ENCODE data around the gene SPG7.
"Not testable (repeated sequence)": the region's sequence is repeated elsewhere in the genome, so short reads cannot be mapped to it uniquely, and the experiment has no call there.

Gene SPG7

DNA sequence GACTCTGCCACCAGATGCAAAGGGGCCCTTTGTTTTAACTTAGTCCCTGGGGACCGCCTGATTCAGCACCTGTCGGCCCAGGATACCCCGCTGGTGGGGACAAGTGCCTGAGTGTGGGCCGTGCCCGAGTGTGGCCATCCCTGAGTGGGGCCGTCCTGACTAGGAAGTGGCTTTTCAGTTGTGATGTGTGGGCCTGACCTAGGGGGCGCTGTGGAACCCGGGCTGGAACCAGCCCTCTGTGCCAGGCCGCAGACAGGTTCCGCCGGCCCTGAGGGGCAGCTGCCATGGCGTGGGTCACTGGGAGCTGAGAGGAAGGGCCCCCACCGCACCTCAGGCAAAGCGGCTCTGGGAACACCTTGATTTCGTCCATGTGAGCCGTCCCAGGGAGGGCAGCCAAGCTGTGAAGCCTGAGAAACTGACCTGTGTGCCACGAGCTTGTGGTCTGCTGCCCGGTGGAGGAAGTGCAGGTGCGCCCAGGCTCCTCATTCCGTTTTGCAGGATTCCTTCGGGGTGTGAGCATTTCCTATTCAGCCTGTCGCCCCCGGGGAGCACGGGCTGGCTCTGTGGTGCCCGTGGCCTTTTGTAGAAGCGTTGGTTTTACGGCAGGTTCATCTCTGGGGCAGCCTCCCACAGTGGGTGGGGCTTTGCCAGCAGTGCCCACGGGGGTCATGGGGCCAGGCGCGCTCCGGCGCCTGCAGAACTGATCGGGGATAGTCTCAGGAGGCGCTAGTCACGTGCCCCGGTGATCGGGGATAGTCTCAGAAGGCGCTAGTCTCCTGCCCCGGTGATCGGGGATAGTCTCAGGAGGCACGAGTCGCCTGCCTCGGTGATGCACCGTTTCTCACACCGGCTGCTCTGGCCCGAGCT lies 57.5 kb downstream of the SPG7 start:
- DNase-seq, result no peak

DNA sequence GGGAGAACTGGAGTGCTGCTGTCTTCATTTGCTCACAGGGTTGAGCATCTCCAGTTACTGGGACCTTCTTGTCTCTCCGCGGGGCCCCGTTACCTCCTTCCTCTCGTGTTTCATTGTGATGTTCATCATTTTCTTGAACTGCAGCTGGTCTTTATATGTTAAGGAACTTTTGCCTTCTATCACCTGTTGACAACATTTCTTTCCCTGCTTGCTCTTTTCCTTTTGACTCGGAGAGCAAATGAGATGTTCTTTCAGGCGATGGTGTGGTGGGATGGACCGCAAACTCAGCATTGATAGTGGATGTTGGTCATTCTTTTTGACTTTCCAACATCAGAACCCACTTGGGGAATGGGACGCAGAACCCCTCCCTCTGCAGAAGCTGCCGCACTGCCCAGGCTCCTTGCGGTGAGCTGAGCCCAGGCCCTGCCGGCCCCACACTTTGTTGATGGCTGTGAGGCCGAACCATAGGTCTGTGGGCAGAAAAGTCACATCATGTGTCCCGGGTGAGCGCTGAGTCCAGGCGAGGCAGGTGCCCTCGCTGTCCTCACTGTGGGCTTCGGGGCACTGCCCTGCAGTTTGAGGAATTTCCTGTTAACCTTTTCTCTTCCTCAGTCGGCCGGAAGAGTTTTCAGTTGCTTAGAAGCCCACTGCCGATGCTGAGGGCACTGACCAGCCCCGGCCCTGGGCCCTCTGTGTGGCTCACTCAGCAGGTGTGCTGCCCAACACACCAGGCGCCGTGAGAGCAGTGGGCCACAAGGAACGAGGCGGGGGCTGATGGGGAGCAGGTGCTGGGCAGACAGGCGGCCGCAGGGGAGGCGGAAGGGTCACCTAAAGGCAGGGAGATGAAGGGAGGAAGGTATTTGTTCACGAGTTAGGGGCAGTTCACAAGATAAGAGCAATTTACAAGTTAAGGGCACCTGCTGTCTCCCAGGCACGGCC lies 59.7 kb downstream of the SPG7 start:
- DNase-seq, result no peak

DNA sequence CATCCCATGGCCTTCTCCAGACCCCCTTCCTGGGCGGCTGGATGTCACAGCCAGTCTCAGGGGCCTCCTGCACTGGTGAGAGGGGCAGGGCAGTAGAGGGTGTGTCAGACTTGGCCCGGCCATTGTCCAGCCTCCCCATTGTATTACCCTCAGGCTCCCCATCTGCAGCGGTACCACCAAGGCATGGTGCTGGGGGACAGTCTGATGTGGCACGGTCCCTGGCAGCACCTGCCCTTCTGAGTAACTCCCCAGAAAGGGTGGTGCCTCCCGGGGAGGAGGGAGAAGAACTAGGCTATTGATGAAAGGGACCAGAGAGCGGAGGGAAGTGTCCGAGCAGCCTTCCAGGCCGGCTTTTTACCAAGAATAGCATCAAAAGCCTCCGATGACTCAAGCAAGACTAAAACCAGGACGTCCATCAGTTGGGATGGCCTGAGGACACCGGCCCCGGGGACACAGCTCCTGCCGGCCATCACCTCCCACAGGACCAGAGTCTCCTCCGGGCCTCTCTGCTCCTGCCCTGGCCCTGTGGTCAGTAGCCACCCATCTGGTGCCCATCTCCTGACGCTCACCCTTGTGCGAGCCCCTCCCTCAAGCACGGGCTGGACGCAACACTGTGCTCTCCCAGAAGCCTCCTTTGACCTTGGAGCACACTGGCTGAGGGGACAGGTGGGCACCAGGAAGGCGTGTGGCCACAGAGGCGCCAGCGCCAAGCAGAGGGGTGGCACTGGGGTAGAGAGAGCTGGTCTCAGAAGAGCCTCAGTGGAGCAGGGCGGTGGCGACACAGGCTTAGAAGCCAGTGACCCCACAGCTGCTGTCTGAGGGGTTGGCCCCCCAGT lies 61.5 kb downstream of the SPG7 start:
- no peak for DNase-seq

DNA sequence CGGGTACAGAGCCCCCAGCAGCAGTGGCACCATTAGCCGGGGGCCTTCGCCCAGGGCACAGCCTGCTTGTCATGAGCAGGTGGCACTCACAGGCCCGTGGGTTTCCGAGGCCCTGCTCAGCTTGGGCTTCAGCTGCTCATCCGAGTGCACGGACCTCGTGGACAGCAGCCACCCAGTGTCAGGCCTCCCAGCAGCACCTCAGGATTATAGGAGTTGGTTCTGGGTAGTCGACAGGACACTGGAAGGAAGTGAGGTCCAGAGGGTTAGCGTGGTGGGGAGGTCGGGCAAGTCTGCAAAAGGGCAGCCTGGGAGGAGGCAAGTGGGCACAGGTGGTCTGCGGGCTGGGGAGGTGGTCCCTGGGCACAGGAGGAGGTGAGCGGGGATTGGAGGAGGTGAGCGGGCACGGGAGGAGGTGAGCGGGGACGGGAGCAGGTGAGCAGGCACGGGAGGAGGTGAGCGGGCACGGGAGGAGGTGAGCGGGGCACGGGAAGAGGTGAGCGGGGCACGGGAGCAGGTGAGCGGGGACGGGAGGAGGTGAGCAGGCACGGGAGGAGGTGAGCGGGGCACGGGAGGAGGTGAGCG lies 62.2 kb downstream of the SPG7 start:
- DNase-seq, result no peak

DNA sequence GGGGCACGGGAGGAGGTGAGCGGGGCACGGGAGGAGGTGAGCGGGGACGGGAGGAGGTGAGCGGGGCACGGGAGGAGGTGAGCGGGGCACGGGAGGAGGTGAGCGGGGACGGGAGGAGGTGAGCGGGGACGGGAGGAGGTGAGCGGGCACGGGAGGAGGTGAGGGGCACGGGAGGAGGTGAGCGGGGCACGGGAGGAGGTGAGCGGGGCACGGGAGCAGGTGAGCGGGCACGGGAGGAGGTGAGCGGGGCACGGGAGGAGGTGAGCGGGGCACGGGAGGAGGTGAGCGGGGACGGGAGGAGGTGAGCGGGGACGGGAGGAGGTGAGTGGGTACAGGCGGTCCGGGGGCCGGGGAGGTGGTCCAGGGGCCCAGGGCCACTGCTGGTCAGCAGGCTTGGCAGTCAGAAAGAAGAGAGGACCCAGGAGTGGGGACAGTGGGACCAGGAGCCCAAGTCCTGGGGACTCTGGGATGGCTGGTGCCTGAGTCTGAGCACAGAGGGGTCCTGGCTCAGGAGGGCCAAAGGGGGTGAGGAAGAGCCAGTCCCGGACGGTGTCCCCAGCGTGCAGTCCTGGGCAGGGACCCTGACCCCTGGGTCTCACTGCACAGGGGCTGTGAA lies 62.9 kb downstream of the SPG7 start:
- not testable (repeated sequence) for DNase-seq

DNA sequence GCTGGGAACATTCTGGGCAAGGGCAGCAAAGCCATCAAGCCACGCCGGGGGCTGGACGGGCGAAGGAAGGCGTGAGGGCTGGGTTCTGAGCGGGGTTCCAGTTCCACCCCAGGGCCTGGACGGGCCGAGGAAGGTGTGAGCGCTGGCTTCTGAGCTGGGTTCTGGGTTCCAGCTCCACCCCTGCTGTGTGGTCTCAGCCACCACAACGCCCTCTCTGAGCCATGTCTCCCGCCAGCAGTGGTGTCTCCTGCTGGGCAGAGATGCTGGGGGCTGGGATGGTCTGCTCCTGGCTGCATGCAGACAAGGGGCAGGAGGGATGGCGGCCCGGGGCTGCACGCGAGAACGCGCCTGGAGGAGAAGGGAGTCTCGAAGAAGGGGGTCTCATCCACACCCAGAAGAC lies 63.4 kb downstream of the SPG7 start:
- no peak for DNase-seq

DNA sequence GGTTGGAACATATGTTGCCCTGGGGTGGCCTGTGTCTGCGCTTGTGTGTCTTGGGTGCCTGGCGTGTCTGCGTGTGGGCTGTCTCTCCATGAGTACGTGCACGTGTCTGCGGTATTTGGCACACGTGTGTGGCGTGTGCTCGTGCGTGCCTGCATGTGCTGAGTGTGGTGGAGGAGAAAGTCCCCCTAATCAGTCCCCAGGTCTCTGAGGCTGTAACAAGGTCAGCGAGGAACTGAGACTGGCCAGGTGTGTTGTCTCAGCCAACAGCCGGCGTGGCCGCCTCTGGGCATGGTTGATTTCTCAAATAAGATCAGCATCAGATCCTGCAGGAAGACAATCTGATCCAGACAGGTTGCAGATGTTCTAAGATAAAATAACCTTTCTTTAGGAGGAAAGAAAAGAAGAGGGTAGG lies 63.9 kb downstream of the SPG7 start:
- DNase-seq, result no peak

DNA sequence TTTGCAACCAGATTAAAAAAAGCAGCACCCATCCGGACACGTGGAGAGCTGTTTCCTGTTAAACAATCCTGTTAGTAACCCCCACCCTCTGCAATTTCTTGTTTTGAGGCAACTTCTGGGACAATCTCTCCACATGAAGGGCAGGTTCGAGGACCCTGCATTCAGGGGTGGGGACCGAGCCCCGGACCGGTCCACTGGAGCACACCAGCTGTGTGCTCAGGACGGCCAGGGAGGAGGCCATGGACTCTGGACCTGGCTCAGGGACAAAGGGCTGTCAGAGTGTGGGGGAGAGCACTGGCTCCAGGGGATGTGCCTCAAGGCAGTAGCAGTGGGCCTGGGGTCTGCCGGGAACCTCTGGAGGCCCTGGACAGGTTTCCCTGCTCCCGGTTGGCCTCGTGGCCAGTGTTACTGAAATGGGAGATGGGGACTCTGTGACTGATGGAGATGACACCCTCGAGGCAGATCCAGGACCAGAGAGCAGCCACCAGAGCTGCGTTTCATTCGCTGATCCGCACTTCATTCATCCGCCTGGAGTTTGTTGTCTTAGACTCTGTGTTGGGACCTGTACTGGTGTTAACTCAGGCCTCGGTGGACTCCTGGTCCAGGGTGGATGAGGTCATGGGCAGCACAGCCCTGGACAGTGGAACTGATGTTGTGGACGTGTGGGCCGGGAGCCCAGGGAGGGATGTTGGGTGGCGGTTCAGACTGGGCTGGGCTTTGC lies 64.4 kb downstream of the SPG7 start:
- DNase-seq, result no peak

DNA sequence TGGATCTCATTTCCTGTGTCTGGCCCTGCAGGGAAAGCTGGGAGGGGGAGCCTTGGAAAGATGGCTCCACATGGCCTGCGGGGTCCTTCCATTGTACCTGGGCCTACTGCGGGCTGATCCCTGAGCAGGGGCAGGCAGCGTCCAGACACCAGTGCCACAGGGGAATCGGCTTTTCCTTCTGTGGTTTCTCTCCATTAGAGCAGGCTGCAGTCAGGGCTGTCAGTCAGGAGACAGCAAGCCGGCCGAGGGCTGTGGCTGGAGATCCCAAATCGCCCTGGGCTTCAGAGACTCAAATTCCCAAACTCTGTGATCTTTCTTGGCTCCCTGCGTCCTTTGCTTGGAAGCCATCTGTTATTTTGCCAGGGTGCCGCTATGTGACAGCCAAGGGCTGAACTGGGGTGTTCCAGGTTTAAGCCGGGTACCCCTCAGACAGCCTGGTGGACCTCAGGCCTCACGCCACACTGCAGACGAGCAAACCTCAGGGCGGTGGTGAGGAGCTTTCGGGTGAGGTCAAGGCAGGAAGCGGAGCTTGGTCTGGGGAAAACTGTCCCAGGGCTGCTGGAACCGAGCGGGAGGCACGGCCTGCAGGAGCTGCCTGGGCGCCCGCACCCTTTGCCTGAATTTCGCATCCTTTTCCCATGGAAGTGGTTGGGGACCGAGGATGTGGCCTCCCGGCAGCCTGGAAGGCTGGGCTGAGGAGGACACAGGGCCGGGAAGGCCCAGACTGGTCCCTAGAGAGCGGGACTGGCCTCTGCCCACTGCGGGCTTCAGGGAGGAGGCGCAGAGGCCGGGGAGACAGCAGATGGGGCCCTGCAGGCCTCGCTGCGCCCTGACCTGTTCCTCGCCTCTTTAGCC lies 65.8 kb downstream of the SPG7 start:
- no peak for DNase-seq

DNA sequence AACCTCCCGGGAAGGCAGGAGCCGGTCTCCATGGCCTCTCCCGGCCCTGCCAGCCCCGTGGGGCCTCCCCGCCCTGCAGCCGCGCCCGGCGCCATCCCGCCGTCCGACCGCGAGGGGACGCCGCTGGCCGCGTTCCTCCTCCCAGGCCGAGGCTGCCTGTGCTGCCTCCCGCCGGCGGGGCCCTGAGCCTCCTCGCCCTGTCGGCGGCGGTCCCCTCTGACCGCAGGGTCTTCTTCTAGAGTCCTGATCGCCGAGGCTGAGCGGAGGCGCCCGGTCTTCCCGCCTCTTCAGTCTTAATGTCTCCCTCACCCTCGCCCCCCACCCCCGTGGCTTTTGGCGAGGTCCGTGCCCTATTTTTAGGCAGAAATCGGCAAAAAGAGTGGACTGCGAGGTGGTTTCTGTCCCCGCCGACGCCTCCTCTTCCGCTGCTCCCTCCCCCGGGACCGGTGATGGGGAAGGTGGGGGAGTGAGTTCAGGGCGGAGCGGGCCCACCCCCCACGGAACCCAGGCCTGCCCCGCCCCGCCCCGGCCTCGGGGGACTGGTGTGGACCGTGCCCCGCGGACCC lies 66.6 kb downstream of the SPG7 start:
- DNase-seq, result no peak

DNA sequence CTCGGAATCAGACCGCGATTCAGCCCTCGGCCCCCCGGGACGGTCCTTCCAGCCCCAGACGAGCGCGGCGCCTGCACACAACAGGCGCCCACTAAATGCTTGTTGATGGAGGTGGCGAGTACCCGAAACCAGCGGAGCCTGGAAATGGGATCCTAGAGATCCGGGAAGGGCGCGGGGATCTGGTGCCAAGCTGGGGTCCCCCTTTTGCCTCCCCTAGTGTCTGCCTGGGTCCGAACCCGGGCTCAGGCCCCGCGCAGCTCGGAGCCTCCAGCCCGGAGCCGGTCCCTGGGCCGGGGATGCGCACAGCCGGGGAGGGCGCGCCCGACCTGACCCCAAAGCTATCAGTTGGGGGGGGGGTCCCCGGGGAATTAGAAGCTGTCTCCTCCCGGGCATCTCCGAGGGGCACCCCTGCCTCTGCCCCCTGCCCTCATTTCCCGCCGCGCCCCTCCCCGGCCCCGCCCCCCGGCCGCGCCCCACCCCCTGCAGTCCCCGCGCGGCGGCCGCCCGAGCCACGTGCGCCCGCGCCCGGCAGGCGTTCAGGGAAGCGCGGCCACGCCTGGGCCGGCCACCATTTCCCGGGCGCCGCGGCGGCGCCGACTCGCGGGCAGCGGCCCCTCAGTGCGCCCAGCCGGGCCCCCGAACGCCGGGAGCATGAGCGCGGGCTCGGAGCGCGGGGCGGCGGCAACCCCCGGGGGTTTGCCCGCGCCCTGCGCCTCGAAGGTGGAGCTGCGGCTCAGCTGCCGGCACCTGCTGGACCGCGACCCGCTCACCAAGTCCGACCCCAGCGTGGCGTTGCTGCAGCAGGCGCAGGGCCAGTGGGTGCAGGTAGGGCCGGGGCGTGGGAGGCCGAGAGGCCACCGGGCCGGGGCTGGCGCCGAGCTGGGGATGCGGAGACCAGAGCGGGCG lies 67.3 kb downstream of the SPG7 start, which contains the start of gene CPNE7:
Gene CPNE7 (plus strand): TSS at position 512 of the 906 bp plus-strand sequence. CDS start 140 bp downstream, at position 652.
- DNase-seq, result no peak

DNA sequence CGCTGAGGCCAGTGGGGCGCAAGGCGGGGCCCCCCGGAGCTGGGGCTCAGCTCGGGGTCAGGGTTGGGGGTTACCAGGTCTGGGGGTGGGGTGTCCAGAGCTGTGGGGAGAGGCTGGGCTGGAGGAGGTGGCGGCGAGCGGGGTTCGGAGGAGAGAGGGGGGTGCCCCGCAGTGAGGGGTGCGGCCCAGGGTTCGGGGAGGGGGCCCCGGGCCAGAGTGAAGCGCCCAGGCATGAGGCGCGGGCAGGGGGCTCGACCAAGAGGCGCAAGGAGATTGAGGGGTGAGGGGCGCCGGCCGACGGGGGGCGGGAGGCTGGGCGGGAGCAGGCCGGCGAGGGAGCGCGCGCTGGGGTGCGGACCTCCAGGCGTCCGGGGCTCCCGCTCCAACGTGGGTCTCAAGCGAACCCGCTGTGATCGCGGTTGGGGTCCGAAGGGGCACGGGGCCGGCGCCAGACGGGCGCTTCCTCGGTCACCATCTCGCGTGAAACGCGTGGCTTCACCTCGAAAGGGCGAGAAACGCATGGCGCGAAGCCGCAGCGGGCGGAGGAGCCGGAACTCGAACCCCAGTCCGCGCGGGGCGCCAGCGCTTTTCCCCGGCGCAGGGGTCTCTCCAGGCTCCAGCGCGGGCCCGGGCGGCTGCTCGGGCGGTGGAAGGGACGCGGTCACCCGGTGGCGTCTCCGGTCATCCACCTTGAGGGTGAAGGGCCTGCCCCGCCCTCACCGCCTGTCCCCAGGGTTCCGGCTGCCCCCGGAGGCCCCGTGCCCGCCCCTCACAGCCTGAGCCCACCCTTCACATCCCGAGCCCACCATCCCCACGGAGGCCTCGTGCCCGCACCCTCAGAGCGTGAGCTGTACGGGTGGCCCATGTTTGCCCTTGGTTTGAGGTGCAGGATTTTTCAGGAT lies 68.2 kb downstream of the SPG7 start:
- DNase-seq, result no peak

DNA sequence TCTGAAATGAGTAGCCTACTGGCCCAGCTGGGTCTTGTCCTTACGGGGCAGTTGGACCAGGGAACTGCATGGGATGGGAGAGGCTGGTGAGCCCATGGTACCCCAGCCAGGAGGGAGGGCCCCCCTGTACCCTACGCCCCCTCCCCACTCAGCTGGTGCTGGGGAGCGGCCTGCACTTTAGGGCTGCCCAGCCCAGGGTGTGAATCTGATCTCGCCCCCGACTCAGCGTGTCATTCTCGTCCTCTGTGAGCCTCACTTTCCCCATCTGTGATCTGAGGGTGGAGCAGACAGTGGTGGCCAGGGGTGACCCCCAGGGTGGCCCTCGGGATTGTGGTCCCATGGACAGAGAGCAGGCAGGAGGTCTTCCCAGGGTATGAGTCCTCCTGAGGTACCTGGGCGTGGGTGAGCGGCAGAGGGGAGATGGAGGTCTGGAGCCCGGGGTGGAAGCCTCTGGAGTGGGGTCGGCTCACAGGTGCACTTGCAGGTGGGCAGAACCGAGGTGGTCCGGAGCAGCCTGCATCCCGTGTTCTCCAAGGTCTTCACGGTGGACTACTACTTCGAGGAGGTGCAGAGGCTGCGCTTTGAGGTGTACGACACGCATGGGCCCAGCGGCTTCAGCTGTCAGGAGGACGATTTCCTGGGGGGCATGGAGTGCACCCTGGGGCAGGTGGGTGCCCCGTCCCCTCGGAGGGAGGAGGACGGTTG lies 69.0 kb downstream of the SPG7 start:
- DNase-seq, result no peak

DNA sequence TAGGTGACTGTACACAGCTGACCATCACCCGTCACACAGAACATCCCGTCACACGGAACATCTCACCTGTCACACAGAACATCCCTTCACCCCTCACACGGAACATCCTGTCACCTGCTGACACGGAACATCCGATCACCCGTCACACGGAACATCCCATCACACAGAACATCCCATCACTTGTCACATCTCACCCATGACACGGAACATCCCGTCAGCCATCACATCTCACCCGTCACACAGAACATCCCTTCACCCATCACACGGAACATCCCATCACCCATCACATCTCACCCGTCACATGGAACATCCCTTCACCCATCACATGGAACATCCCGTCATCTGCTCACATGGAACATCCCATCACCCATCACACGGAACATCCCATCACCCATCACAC lies 71.1 kb downstream of the SPG7 start:
- DNase-seq, result no peak

DNA sequence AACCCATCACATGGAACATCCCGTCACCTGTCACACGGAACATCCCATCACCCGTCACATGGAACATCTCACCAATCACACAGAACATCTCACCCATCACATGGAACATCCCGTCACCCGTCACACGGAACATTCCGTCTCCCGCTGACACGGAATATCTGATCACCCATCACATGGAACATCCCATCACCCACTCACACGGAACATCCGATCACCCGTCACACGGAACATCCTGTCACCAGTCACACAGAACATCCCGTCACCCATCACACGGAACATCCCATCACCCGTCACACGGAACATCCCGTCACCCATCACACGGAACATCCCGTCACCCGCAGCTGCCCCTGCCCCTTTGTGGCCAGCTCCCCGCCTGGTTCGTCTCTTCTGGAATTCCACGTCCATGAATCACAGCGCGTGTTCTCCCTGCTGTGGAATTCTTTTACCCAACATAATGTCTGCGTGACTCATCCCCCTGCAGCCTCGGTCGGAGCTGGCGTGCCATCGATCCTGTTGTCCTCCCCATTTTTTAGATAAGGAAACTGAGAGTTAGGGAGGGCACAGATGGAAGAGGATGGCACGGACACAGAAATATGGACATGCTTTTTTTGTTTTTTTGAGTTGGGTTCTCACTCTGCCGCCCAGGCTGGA lies 73.0 kb downstream of the SPG7 start:
- DNase-seq, result no peak

DNA sequence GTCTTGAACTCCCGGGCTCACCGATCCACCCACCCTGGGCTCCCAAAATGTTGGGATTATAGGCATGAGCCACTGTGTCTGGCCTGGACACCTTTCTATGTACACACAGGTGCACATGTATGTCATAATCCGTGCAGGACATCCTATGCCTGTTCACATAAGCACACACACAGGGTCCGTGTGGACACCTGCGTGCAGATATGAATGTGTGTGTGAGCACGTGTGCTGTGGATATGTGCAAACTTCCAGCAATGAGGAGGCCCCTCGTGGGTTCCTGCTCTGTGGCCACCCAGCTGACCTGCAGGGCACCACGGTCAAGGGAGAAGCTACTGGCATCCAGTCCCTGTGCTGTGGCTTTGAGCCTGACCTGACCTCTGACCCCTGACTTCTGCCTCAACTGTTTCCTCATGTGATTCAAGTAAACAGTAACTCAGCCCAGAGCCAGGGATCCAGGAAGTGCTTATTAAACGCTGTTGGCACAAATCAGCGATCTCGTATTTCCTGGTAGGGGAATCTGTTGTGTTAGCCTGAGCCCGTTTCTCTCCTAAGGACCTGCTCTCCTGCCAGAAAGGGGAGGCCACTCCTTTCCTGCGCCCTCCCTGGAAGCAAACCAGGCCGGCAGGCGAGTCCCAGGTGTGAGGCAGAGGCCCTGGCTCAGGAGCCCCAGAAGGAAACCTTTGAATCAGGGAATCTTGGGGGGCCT lies 73.8 kb downstream of the SPG7 start:
- peak; percentile 26 for DNase-seq

All from NCI-H2081 treated with DMSO at 0.1 percent for 48 hours (cell line).